Osteoblast (primary cell): ENCODE data around the gene DKK2. TPM values are rescaled to one million over a fixed set of nuclear protein-coding genes. Genes with fewer than 3 reads are reported as not detected.

Source experiments
- DNase-seq: peaks from one replicate; pipeline ENCODE4 v3.0.0; 2011; ENCODE audit warnings: low spot score, mixed read lengths; ENCODE audit not compliant: insufficient read length; ENCODE audit errors: missing footprints
- H2AFZ ChIP-seq: 2 replicates; pipeline ENCODE4 v1.6.0; 2011; ENCODE audit warnings: mild to moderate bottlenecking, low read length
- H3K27ac ChIP-seq: 2 replicates; pipeline ENCODE4 v1.5.1; 2011; ENCODE audit warnings: mild to moderate bottlenecking, low read depth, low read length, moderate library complexity
- H3K27me3 ChIP-seq: 2 replicates; pipeline ENCODE4 v1.6.0; 2012; ENCODE audit warnings: mild to moderate bottlenecking, control low read depth, inconsistent platforms, low read length, moderate library complexity; ENCODE audit not compliant: insufficient read depth
- H3K36me3 ChIP-seq: 2 replicates; pipeline ENCODE4 v1.5.1; 2011; ENCODE audit warnings: mild to moderate bottlenecking, low read length, control low read depth, moderate library complexity; ENCODE audit not compliant: insufficient read depth
- H3K4me1 ChIP-seq: 2 replicates; pipeline ENCODE4 v1.5.1; 2011; ENCODE audit warnings: mild to moderate bottlenecking, low read length, control low read depth, moderate library complexity; ENCODE audit not compliant: insufficient read depth
- H3K4me2 ChIP-seq: 2 replicates; pipeline ENCODE4 v1.6.0; 2011; ENCODE audit warnings: mild to moderate bottlenecking, low read length; ENCODE audit not compliant: insufficient read depth
- H3K4me3 ChIP-seq: fragments of 200-600 bp; sonication (generic); 3 replicates; pipeline ENCODE4 v1.5.1; 2012; ENCODE audit warnings: mild to moderate bottlenecking, low read length, inconsistent platforms; ENCODE audit not compliant: insufficient read depth
- H3K79me2 ChIP-seq: 2 replicates; pipeline ENCODE4 v1.6.0; 2012; ENCODE audit warnings: mild to moderate bottlenecking, low read length, control low read depth, inconsistent platforms; ENCODE audit not compliant: insufficient read depth
- H3K9me3 ChIP-seq: 2 replicates; pipeline ENCODE4 v1.5.1; 2011; ENCODE audit warnings: low read depth, low read length, control low read depth
- H4K20me1 ChIP-seq: 2 replicates; pipeline ENCODE4 v1.6.0; 2012; ENCODE audit warnings: mild to moderate bottlenecking, low read length, control low read depth; ENCODE audit not compliant: insufficient read depth
- CTCF ChIP-seq: IDR thresholded peaks from 2 replicates; pipeline ENCODE4 v1.5.1; 2011; ENCODE audit warnings: mild to moderate bottlenecking, low read depth, low read length, moderate library complexity; ENCODE audit errors: extremely low read depth
- total RNA-seq: library from RNA; depleted of rRNA; stranded (reverse); fragments of >200 nt; gene quantifications from 2 replicates; pipeline ENCODE4 v1.2.3, GENCODE V29; 2012

Gene DKK2
- total RNA-seq, 1 donor = not detected

GRCh38 chr4:106893395-106893881 is 142.7 kb downstream of the DKK2 start:
- Histone ChIP-seq H3K36me3 (no peaks in the 10 kb centered on the region), H4K20me1 (no peaks in the 10 kb centered on the region), H3K4me2 (no peak overlapping the region), H3K9me3 (no peaks in the 10 kb centered on the region), H3K27ac (no peak overlapping the region), H3K4me1 (no peaks in the 10 kb centered on the region), H2AFZ (no peak overlapping the region), H3K79me2 (no peaks in the 10 kb centered on the region), H3K4me3 (no peak overlapping the region), H3K27me3 (no peaks in the 10 kb centered on the region)
- TF ChIP-seq CTCF = no peak
- no peak for DNase-seq

- no peaks in the 10 kb centered on the region for H3K9me3 ChIP-seq
- no peak for DNase-seq
- H3K79me2 ChIP-seq = no peaks in the 10 kb centered on the region
- no peak overlapping the region for H3K4me2 ChIP-seq
- TF ChIP-seq CTCF = no peak
- H3K4me1 ChIP-seq = no peaks in the 10 kb centered on the region
- H4K20me1 ChIP-seq = no peaks in the 10 kb centered on the region
- no peak overlapping the region for H3K27ac ChIP-seq
- H3K27me3 ChIP-seq = no peaks in the 10 kb centered on the region
- H3K36me3 ChIP-seq = no peaks in the 10 kb centered on the region
- H2AFZ ChIP-seq = no peak overlapping the region
- no peak overlapping the region for H3K4me3 ChIP-seq
These were observed 143.3 kb downstream of the DKK2 start for GRCh38 chr4:106892786-106893185.

- H2AFZ ChIP-seq = no peak overlapping the region
- no peaks in the 10 kb centered on the region for H3K36me3 ChIP-seq
- H3K27me3 ChIP-seq = no peaks in the 10 kb centered on the region
- H4K20me1 ChIP-seq = no peaks in the 10 kb centered on the region
- no peaks in the 10 kb centered on the region for H3K79me2 ChIP-seq
- TF ChIP-seq CTCF = no peak
- DNase-seq = no peak
- no peaks in the 10 kb centered on the region for H3K9me3 ChIP-seq
- H3K4me1 ChIP-seq = no peaks in the 10 kb centered on the region
- H3K4me3 ChIP-seq = no peak overlapping the region
- H3K27ac ChIP-seq = no peak overlapping the region
- no peak overlapping the region for H3K4me2 ChIP-seq
These were observed 160.8 kb downstream of the DKK2 start for GRCh38 chr4:106875340-106875739.
